Stimulated activated CD8-positive, alpha-beta memory T cell treated with anti-CD3 and anti-CD28 coated beads, Interleukin-7, amount 100 ng/mL, for 4 hours (primary cell): ENCODE results near the gene CDH22.

Experiments used
- DNase-seq, 2 donors: peaks; one replicate each; pipeline ENCODE4 v3.0.0-alpha.2; 2020; ENCODE audit warnings: low read depth in 2 of 2

Gene CDH22

GRCh38 chr20:46343975-46344357 lies 35.7 kb upstream of the CDH22 start:
- no peak for DNase-seq

DNA sequence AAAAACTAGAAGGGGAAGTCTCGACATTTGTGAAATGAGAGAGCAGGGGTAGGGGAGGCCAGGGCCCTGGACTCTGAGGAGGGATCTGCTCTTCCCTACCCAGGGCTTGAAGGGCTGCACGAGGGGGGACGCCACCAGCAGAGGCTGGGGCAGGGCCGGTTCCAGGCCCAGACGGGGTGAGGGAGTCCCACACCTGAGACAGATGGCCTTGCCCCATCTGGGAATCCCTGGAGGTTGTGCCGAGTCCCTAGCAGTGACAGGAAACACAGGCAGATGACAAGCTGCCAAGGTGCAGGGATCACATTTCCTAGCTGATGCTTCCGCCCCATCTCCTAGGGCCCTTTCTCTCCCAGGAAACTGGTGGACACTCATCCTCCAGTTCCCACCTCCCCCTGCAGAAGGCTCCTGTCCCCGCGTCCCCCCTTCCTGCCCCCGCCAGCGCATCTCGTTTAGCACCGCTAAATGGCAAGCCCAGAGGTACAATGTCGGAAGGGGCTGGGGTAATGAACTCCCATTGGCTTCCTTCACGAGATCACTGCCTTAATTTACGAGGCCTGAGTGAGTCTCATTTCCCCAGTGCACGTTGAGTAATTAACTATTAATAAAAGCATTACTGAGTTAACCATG lies 35.2 kb upstream of the CDH22 start:
- no peak for DNase-seq

DNA sequence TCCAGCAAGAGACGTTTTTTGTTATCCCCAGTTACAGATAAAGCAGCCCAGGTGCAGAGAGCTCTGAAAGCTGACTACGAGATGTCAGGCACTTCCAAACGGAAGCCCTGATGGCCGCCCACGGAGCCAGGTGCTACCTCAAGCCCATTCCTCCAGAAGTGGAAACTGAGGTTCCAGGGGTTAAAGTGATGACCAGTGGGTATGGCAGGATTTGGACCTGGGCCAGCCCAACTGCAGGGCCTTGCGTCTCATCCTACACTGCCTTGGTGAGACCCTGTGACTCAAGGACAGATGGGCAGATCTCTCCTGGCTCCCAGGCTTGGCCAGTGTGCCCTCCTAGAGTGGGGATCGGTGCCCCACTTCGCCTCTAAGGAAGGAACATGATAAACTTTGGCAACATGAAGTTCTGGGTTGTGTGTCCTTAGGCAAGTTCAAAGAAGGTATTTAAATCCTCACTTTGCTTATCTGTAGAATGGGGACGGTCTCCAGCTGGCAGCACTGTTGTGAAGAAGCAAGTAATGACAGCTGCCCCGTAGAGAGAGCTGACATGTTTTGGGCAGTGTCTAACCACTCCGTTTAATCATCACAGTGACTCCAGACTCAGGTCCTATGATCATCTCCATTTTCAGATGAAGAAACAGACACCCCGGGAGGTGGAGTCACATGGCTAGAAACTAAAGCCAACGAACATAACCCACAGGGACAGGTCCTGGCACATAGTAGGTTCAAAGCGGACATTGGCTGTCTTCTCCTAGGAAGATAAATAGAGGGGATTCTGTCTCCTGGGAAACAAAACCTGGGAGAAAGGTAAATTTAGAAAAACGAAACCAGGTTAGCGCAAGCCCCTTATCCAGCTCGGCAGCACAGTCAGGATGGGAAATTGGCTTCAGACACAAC lies 34.4 kb upstream of the CDH22 start:
- DNase-seq = no peak

GRCh38 chr20:46342010-46342378 lies 33.7 kb upstream of the CDH22 start:
- DNase-seq = no peak

GRCh38 chr20:46341074-46342009 lies 33.0 kb upstream of the CDH22 start:
- no peak for DNase-seq

GRCh38 chr20:46339037-46339436 lies 30.7 kb upstream of the CDH22 start:
- DNase-seq = no peak

GRCh38 chr20:46336735-46337134 lies 28.4 kb upstream of the CDH22 start:
- no peak for DNase-seq

DNA sequence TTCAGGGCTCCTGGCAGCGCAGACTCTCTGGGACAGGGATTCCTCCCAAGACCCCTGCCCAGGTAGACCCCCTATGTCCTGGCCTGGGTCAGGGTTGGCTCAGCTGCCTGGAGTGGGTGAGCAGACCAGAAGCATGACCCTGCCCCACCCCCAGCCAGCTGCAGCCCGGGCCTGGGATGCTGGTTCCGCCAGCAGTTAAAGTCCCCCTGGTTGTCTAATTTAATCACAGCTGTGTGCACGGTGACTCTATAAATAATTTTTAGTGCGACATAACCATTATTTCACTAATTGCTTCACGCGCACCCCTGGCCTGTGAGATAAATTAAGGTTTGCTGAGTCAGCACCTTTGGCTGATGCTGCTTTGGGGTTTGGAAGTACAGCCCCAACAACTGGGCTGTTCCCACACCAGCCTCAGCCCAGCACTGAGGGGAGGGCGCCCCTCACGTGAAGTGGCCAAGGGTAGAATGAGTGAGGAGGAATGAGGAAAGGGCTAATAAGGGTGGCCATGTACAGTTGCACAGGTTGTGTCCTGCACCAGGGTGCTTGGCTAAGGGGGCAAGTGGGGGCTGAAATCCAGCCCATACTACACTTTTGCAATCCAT lies 26.1 kb upstream of the CDH22 start:
- DNase-seq = no peak

GRCh38 chr20:46333161-46333991 lies 25.1 kb upstream of the CDH22 start:
- no peak for DNase-seq

- DNase-seq = no peak
Observed at GRCh38 chr20:46332373-46333160, 24.3 kb upstream of the CDH22 start.

DNA sequence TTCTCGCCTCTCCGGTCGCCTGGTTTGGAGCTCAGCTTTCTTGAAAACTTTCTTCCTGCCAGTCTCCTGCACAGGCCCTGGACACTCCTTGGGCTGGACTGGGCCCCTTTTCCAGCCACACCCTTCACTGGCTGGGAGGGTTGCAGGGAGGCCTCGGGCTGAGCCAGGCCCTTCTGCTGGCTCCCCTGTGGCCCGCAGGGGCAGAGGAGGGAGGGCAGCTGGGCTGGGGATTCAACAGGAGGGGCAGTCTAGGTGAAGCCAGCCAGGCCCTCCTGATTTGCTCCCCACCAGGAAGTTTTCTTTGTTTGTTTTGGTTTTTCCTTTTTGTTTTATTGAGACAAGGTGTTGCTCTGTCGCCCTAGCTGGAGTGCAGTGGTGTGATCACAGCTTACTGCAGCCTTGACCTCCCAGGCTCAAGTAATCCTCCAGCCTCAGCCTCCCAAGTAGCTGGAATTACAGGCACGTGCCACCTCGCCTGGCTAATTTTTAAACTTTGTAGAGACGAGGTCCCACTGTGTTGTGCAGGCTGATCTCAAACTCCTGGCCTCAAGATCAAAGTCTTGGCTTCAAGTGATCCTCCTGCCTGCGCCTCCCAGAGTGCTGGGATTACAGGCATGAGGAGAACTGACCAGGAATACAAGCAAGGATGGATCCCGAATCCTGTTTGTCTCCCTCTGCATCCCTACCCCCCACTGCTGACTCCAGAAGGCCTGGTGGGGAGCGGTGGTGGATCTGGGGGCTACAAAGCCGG lies 23.5 kb upstream of the CDH22 start:
- DNase-seq = no peak

- no peak for DNase-seq
Observed at GRCh38 chr20:46330831-46331371, 22.6 kb upstream of the CDH22 start.

DNA sequence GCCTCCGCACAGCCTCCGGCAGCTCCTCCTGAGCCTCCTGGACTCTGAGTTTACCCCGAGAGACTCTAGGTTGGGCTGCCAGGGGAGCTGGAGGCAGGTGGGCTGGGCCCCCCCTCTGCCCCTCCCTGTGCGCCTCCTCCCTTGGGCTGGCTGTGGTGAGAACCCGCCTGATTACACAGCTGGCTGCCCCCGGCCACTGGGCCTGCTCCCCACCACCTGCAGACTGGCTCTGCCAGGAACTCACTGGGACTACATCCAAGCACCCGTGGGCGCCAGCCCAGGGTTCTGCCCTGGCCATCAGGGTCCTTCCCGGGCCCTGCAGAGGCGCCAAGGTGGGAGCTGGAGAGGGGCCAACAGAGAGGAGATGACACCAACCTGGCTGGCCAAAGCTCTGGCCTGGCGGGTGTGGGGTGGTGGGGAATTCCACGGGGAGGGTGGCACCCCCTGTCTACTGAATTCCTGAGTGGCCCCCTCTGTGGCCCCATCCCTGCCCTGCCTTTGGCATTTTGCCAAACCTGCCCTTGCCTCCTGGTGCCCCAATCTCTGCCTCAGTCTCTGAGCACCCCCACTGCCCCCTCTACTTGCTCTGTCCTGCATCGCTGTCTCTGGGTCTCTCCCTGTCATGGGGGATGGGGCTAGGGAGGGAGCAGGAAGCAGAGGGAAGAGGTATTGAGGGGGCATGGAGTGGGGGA lies 21.9 kb upstream of the CDH22 start:
- DNase-seq = no peak

DNA sequence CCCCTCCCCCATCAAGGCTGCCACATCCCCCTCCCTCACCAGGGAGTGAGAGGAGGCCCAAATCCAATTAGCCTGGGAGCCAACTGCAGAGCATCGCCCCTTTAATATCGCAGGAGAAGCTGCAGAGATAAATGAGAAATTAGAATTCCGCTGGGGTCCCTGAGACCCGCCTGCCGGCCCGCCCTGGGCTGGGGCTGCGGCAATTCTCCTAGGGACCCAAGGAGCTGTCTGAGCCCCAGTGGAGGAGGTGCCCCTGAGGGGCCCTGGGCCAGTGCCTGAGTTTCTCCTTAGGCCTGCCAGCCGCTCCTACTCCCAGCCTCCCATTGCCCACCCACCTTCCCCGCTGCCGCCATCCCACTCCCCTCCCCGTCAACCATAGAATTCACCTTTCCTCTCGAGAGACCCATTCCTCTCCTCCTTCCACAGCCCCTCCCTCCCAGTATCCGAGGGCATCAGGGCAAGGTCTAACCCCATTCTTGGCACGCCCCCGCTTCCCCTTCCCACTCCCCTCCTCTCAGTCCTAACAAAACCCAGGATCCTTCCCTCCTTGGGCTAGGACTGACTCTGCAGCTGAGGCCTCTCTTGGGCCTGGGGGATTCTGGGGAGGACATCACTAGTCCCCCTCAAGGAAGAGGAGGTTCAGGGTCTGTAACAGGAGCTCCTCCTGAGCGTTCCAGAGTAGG lies 20.0 kb upstream of the CDH22 start:
- no peak for DNase-seq

DNA sequence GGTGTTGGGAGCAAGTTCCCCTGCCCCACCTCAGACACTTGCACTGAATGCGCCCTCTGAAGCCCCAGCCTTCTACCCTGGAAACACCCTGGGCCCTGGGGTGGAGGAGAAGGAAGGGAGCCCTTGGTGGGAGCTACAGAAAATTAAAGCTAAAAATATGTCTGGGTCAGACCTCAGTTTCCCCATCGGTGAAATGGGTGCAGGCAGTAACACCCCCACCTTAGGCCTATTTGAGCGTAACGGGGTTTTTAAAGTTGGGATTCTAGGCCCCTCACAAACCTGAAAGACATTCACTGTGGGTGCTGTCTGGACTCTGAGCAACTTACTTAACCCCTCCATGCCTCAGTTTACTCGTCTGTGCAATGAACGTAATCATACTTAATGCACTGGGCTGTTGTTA lies 19.3 kb upstream of the CDH22 start:
- no peak for DNase-seq

- DNase-seq = no peak
Observed at GRCh38 chr20:46325789-46326188, 17.5 kb upstream of the CDH22 start.

- DNase-seq = no peak
Observed at GRCh38 chr20:46324960-46325703, 16.8 kb upstream of the CDH22 start.
